HG03066 (cell line): ENCODE measurements around the gene ZBED4.
"Not testable (repeated sequence)": the region's sequence is repeated elsewhere in the genome, so short reads cannot be mapped to it uniquely, and the experiment has no call there.

ENCODE experiments used
- ATAC-seq: cut with Tn5 transposase; IDR thresholded peaks from one replicate; pipeline ENCODE4 v1.9.1; 2021; ENCODE audit warnings: low read depth; ENCODE audit not compliant: unreplicated experiment

Gene ZBED4

GRCh38 chr22:49826603-49827270, 26.9 kb upstream of the ZBED4 start:
- no peak for ATAC-seq

- no peak for ATAC-seq
Observed at GRCh38 chr22:49827271-49827852, 26.3 kb upstream of the ZBED4 start.

GRCh38 chr22:49827853-49828598, 25.6 kb upstream of the ZBED4 start, which contains the start of gene BRD1:
Gene BRD1, minus strand, starts transcription at chr22:49827873. Its CDS starts 3,556 bp downstream, at chr22:49824317.
- no peak for ATAC-seq

- ATAC-seq: no peak
Observed at GRCh38 chr22:49828599-49828965, 25.1 kb upstream of the ZBED4 start.

GRCh38 chr22:49829044-49829853, 24.4 kb upstream of the ZBED4 start:
- ATAC-seq: no peak

GRCh38 chr22:49833340-49834007, 20.2 kb upstream of the ZBED4 start:
- no peak for ATAC-seq

- ATAC-seq: no peak
Observed at GRCh38 chr22:49838771-49839717, 14.6 kb upstream of the ZBED4 start.

GRCh38 chr22:49845241-49845640, 8.4 kb upstream of the ZBED4 start:
- ATAC-seq: no peak

GRCh38 chr22:49845666-49846459, 7.8 kb upstream of the ZBED4 start:
- ATAC-seq: no peak

GRCh38 chr22:49847751-49848689, 5.6 kb upstream of the ZBED4 start:
- no peak for ATAC-seq

GRCh38 chr22:49848690-49849160, 4.9 kb upstream of the ZBED4 start:
- no peak for ATAC-seq

- no peak for ATAC-seq
Observed at GRCh38 chr22:49849161-49850020, 4.3 kb upstream of the ZBED4 start.

GRCh38 chr22:49850021-49850911, 3.4 kb upstream of the ZBED4 start:
- no peak for ATAC-seq

- no peak for ATAC-seq
Observed at GRCh38 chr22:49850959-49851802, 2.5 kb upstream of the ZBED4 start.

- not testable (repeated sequence) for ATAC-seq
Observed at GRCh38 chr22:49852568-49852897, 1.1 kb upstream of the ZBED4 start.
